Activated CD4-positive, alpha-beta T cell treated with anti-CD3 and anti-CD28 coated beads, Interleukin-2, Interleukin-6, amounts not matched to agents 100 ng/mL and 50 ng/mL, durations not matched to agents 16 hours and 8 hours (primary cell): ENCODE measurements around the gene ZBTB22.
A peak's percentile ranks its signal among the peaks of the same experiment; 100 is the strongest.

Experiments
- DNase-seq: peaks from one replicate; pipeline ENCODE4 v3.0.0-alpha.2; 2020

Gene ZBTB22

DNA sequence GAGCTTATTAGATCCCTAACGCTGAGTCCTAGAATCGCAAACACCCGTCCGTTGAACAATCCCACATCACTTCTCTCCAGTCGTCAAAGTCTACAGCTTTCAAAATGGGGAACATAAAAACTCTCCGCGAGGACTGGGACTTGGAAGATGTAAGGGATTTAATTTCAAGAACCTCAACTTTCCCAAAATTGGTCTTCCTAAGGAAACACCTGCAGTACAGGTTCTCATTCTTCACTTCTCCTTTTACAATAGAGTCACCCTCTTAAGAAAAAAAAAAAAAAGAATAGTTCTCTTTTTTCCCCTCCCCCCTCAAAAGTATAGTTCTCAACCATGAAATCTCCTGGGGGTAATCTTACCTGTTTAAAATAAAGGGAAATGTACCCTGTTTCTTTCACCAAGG lies 6.6 kb upstream of the ZBTB22 start:
- no peak for DNase-seq

DNA sequence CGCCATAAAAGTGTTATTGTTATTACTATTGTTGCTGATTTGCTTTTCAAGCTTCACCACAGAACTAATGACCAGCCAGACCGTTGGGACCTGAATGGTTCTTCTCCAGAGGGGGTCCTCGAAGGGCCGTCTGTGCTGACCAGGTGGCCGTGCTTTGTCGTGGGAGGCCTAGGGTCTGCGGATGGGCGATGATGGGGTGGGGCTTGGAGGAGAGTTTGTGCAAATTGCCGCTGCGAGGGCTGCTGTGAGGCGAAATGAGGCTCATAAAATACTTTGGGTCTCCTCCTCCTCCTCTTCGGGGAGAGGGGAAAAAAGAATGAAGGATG lies 6.0 kb upstream of the ZBTB22 start:
- DNase-seq: no peak

GRCh38 chr6:33321227-33321626 lies 3.7 kb upstream of the ZBTB22 start:
- DNase-seq: no peak

GRCh38 chr6:33320315-33321181 lies 3.0 kb upstream of the ZBTB22 start:
- no peak for DNase-seq

- no peak for DNase-seq
These were observed 2.4 kb upstream of the ZBTB22 start for GRCh38 chr6:33319939-33320314.

- DNase-seq: no peak
These were observed 1.0 kb upstream of the ZBTB22 start for GRCh38 chr6:33318426-33319073.

GRCh38 chr6:33317419-33317668 lies 200 bp downstream of the ZBTB22 start:
- no peak for DNase-seq

DNA sequence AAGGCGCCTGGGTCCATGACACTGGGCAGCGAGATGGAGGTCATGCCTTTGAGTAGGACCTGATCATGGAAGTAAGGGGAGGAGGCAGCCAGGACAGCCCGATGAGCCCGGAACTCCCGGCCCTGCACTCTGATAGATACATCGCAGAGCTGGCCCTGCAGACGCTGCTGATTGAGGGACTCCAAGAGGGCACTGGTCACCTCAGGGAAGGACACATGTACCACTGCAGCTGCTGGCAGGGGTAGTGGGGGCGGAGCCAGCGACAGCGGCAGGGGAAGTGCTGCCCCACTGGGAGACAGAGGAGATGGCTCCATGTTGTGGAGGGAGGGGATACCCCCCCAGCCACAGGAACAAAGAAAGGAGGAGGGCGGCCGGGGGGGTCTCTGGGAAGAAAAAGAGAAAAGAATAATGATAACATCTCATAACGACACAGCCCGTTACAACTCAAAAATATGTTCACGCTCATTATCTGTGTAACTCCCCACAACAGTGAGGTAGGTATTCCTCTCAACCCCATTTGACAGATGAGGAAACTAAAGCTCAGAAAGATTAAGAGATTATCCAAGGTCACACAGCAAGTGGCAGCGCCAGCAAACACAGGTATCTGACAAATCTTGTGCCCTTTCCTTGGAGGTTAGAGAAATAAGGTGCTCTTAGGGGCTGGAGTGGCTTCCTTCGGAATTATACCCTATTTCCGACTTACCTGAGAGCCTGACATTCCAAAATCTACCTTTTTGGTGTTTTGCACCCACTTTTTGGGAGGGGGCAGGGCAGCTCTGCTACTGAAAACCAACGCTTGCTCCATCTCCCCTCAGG lies 733 bp downstream of the ZBTB22 start:
- DNase-seq: no peak

GRCh38 chr6:33315793-33316602 lies 1.5 kb downstream of the ZBTB22 start:
- no peak for DNase-seq

GRCh38 chr6:33314943-33315792 lies 2.4 kb downstream of the ZBTB22 start:
- DNase-seq: no peak

- peak; percentile 71 for DNase-seq
These were observed 3.0 kb downstream of the ZBTB22 start for GRCh38 chr6:33314515-33314942.

- DNase-seq: peak; percentile 92
These were observed 3.6 kb downstream of the ZBTB22 start, which contains the start of gene TAPBP for GRCh38 chr6:33313709-33314514. TAPBP (minus strand) TSS chr6:33314078; CDS start chr6:33314041, 37 bp downstream.

DNA sequence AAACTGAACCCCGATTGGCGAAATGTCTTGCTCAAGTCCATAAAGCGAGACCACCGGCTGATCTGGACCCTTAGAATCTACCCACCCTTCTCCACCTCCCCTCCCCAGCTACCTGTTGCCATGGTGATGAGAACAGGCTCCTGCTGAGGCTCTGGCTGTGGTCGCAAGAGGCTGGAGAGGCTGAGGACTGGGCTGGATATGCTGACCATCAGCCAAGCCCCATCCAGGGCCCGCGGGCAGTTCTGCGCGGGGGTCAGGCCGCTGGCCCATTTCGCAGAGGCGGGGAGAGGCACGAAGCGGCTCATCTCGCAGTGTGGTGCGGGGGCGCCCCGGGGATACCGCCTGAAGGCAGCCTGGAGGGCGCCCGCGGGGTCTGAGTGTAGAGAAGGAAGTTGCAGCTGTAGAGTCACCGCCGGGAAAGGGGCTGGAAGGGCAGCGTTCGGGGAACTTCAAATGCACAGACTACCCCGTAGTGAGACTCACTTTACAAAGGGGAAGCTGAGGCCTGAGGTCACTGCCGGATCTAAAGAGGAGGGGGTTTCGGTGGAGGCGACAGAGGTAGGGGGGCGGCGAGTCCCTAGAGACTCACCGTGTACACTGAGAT lies 4.3 kb downstream of the ZBTB22 start:
- peak; percentile 36 for DNase-seq

DNA sequence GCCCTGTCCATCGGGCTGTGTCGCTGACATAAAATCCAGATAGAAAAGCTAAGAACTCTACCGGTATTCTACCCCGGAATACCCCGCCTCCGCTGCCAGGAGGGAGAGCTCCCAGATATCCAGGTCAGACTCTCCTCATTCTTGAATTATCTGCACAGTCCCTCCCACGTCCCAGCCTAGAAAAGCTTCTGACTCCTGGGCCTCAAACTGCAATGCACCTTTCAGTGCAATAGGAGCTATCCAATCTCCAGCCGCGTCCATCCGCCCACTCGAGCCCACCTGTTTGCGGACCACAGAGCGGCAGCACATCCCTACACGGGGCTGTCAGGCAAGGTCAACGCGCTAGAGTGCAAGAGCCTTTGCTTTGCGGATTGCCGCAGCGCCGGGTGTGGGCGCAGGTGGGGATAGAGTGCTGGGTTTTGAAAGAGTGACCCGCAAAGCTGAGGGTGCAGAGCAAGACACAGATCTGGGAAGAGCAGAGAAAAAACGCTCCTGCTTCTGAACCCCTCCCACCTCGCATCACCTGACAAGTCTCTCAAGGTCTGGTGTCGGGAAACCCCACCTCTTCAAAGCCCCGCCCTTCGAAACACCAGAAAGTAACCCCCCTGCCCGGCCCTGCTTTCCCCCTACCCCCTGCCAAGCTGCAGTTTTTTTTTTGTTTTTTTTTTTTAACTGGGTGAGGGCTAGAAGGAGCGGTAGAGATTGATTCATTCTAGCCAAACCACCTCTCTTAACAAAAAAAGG lies 5.0 kb downstream of the ZBTB22 start:
- peak; percentile 86 for DNase-seq

- no peak for DNase-seq
These were observed 11.2 kb downstream of the ZBTB22 start for GRCh38 chr6:33306356-33306755.

- no peak for DNase-seq
These were observed 12.5 kb downstream of the ZBTB22 start for GRCh38 chr6:33305052-33305451.

- no peak for DNase-seq
These were observed 13.3 kb downstream of the ZBTB22 start for GRCh38 chr6:33304216-33304615.

DNA sequence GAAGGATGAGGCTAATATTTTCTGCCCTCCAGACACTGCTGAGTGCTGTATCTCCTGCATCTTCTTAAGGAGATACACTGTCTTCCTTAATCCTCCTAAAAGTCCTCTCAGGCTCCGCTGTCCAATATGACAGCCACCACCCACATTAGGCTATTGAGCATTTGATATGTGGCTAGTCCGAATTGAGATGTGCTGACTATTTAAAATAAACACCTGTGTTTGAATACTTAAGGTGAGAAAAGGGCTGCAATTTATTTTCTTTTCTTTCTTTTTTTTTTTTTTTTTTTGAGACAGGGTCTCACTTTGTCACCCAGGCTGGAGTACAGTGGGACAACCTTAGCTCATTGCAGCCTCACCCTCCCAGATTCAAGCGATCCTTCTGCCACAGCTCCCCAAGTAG lies 15.7 kb downstream of the ZBTB22 start:
- no peak for DNase-seq

DNA sequence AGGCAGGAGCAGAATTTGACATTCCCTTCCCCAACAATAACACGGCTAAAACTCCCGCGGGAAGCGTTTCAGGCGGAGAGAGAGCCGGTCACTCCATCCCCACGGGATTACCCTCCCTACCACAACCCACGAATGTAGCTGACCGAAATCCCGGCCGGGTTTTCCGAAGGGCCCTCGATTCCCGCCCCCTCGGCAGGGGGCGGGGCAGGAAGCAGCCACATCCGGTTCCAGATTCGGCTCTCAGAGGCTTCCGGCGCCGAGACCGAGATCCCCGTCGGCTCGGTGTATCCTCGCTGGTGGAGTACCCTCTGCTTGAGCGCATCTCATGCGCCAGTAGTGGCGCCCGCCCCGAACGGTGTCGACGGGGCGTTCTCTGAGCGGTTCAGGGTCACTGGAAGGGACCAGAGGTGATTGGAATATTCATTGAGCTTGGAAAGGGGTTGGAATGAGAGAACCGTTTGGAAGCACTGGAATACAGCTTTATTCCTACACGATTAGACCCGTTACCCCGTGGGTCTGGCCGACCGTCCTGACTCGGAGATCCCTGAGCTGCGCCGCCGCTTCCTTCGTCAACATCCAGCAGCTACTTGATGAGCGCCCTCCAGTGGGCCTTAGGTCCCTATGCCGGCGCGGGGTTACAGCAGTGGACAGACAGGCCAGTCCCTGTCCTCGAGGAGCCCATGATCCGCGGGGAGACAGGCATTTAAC lies 18.2 kb downstream of the ZBTB22 start:
- peak; percentile 96 for DNase-seq
